ENCODE data around the gene PPIE.

The PPIE gene

GRCh38 chr1:39695016-39695415 lies 43.7 kb upstream of the PPIE start:
- Histone ChIP-seq H3K9me3 (ENCODE audit: insufficient read depth, low read length) (no peaks in the 10 kb centered on the region), H3K4me2 (ENCODE audit: low read length) (no peak overlapping the region), H3K9ac (ENCODE audit: low read length) (no peak overlapping the region), H3K79me2 (ENCODE audit: low read length) (no peaks in the 10 kb centered on the region), H4K20me1 (ENCODE audit: insufficient read depth, low read length) (no peaks in the 10 kb centered on the region), H2AFZ (ENCODE audit: low read depth, low read length) (no peak overlapping the region), H3K27ac (ENCODE audit: low read length) (no peak overlapping the region), H3K36me3 (replicated peaks; ENCODE audit: low read depth, low read length) (no peaks in the 10 kb centered on the region), H3K4me3 (ENCODE audit: low read length) (no peak overlapping the region), H3K27me3 (ENCODE audit: low read depth, low read length) (no peaks in the 10 kb centered on the region), H3K4me1 (ENCODE audit: low read length) (no peaks in the 10 kb centered on the region)
- TF ChIP-seq, protein P1, sequence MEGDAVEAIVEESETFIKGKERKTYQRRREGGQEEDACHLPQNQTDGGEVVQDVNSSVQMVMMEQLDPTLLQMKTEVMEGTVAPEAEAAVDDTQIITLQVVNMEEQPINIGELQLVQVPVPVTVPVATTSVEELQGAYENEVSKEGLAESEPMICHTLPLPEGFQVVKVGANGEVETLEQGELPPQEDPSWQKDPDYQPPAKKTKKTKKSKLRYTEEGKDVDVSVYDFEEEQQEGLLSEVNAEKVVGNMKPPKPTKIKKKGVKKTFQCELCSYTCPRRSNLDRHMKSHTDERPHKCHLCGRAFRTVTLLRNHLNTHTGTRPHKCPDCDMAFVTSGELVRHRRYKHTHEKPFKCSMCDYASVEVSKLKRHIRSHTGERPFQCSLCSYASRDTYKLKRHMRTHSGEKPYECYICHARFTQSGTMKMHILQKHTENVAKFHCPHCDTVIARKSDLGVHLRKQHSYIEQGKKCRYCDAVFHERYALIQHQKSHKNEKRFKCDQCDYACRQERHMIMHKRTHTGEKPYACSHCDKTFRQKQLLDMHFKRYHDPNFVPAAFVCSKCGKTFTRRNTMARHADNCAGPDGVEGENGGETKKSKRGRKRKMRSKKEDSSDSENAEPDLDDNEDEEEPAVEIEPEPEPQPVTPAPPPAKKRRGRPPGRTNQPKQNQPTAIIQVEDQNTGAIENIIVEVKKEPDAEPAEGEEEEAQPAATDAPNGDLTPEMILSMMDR (IDR thresholded peaks at IDR 0.05; ENCODE audit: low read depth, low read length): no peak
- TF ChIP-seq EZH2phosphoT487 (IDR thresholded peaks at IDR 0.05; ENCODE audit: low read depth): no peak

DNA sequence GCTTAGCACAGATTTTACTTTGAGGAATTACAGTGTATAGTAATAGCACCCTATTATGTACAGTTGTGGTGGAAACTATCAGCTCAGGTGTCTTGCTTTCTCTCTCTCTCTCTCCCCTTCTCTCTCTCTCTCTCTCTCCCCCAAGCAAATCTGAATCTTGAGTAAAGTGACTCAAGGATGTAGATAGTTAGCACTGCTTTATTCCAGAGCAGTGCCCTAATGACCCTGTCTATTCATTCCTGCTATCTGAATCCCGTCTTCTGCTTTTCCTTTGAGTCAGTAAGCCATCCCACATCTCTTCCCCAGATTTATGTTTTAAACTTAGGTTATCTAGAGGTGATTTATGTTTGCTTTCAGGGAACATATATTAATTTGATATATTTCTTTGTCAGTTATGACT lies 42.2 kb upstream of the PPIE start:
- TF ChIP-seq, protein P1 (IDR thresholded peaks at IDR 0.05; ENCODE audit: low read depth, low read length): no peak
- no peak for TF ChIP-seq EZH2phosphoT487 (IDR thresholded peaks at IDR 0.05; ENCODE audit: low read depth)
- no peak overlapping the region for H3K27ac ChIP-seq (ENCODE audit: low read length)
- no peak overlapping the region for H3K4me2 ChIP-seq (ENCODE audit: low read length)

GRCh38 chr1:39698568-39698967 lies 40.1 kb upstream of the PPIE start:
- H3K79me2 ChIP-seq (ENCODE audit: low read length): no peaks in the 10 kb centered on the region
- no peak overlapping the region for H3K9ac ChIP-seq (ENCODE audit: low read length)
- no peak overlapping the region for H3K4me3 ChIP-seq (ENCODE audit: low read length)
- TF ChIP-seq EZH2phosphoT487 (IDR thresholded peaks at IDR 0.05; ENCODE audit: low read depth): no peak
- TF ChIP-seq, protein P1 (IDR thresholded peaks at IDR 0.05; ENCODE audit: low read depth, low read length): no peak
- no peaks in the 10 kb centered on the region for H3K27me3 ChIP-seq (ENCODE audit: low read depth, low read length)
- H3K4me1 ChIP-seq (ENCODE audit: low read length): no peaks in the 10 kb centered on the region
- H3K27ac ChIP-seq (ENCODE audit: low read length): no peak overlapping the region
- no peak overlapping the region for H3K4me2 ChIP-seq (ENCODE audit: low read length)
- no peaks in the 10 kb centered on the region for H3K36me3 ChIP-seq (replicated peaks; ENCODE audit: low read depth, low read length)
- no peaks in the 10 kb centered on the region for H3K9me3 ChIP-seq (ENCODE audit: insufficient read depth, low read length)
- H4K20me1 ChIP-seq (ENCODE audit: insufficient read depth, low read length): no peaks in the 10 kb centered on the region
- no peak overlapping the region for H2AFZ ChIP-seq (ENCODE audit: low read depth, low read length)

More for the DNA sequence above, 42.2 kb upstream of the PPIE start:
- no peaks in the 10 kb centered on the region for H3K79me2 ChIP-seq (ENCODE audit: low read length)
- no peak overlapping the region for H3K9ac ChIP-seq (ENCODE audit: low read length)
- no peaks in the 10 kb centered on the region for H4K20me1 ChIP-seq (ENCODE audit: insufficient read depth, low read length)
- H3K4me1 ChIP-seq (ENCODE audit: low read length): no peaks in the 10 kb centered on the region
- no peak overlapping the region for H3K4me3 ChIP-seq (ENCODE audit: low read length)
- no peaks in the 10 kb centered on the region for H3K27me3 ChIP-seq (ENCODE audit: low read depth, low read length)
- H3K9me3 ChIP-seq (ENCODE audit: insufficient read depth, low read length): no peaks in the 10 kb centered on the region
- no peak overlapping the region for H2AFZ ChIP-seq (ENCODE audit: low read depth, low read length)
- no peaks in the 10 kb centered on the region for H3K36me3 ChIP-seq (replicated peaks; ENCODE audit: low read depth, low read length)

GRCh38 chr1:39699419-39699818 lies 39.3 kb upstream of the PPIE start:
- no peak overlapping the region for H3K27ac ChIP-seq (ENCODE audit: low read length)
- no peaks in the 10 kb centered on the region for H3K79me2 ChIP-seq (ENCODE audit: low read length)
- no peaks in the 10 kb centered on the region for H3K27me3 ChIP-seq (ENCODE audit: low read depth, low read length)
- H3K9ac ChIP-seq (ENCODE audit: low read length): no peak overlapping the region
- no peaks in the 10 kb centered on the region for H3K4me1 ChIP-seq (ENCODE audit: low read length)
- no peaks in the 10 kb centered on the region for H3K9me3 ChIP-seq (ENCODE audit: insufficient read depth, low read length)
- no peak for TF ChIP-seq EZH2phosphoT487 (IDR thresholded peaks at IDR 0.05; ENCODE audit: low read depth)
- TF ChIP-seq, protein P1 (IDR thresholded peaks at IDR 0.05; ENCODE audit: low read depth, low read length): no peak
- no peaks in the 10 kb centered on the region for H4K20me1 ChIP-seq (ENCODE audit: insufficient read depth, low read length)
- H3K4me2 ChIP-seq (ENCODE audit: low read length): no peak overlapping the region
- H3K4me3 ChIP-seq (ENCODE audit: low read length): no peak overlapping the region
- H2AFZ ChIP-seq (ENCODE audit: low read depth, low read length): no peak overlapping the region
- H3K36me3 ChIP-seq (replicated peaks; ENCODE audit: low read depth, low read length): no peaks in the 10 kb centered on the region
